HG03060 (cell line): ENCODE results near the gene RIN3.
A peak's percentile ranks its signal among the peaks of the same experiment; 100 is the strongest.

Experiments
- ATAC-seq: cut with Tn5 transposase; IDR thresholded peaks from one replicate; pipeline ENCODE4 v1.9.1; 2021; ENCODE audit warnings: low read depth, moderate number of reproducible peaks; ENCODE audit not compliant: unreplicated experiment

RIN3 gene

GRCh38 chr14:92613008-92613658 lies 99.6 kb downstream of the RIN3 start:
- ATAC-seq, result no peak

- ATAC-seq, result no peak
Measured at GRCh38 chr14:92613681-92614260, 100.2 kb downstream of the RIN3 start.

DNA sequence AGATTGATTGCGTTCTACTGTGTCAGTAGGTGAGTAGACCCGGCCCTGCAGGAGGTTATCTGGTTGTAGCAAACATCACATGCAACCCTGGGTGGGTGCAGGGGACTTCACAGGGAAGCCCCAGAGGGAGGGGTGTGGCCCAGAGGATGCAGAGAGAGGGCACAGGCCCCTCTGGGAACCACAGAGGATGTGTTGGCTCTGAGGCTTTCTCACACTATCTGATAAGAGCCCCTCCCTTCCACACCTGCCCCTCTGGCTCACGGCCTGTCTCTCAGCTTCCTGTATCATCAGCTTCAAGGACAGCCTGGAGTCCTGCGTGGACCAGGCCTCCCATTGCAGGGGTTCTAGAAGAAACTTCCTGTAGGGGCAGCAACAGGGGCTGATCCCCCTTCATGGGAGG lies 101.9 kb downstream of the RIN3 start:
- peak; percentile 71 for ATAC-seq

DNA sequence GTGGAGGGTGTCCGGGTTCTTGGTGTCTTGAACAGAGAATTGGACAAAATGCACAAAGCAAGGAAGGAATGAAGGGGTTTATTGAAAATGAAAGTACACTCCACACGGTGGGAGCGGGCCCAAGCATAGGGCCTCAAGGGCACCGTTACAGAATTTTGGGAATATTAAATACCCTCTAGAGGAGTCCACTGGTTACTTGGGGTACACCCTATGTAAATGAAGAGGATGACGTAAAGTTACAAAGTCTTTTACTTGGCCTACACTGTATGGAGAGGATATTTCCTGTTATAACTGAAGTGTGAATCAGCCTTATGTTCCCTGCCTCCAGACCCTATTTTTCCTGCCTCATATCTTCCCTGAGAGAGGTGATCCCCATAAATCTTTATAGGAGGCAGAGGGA lies 102.6 kb downstream of the RIN3 start:
- no peak for ATAC-seq

DNA sequence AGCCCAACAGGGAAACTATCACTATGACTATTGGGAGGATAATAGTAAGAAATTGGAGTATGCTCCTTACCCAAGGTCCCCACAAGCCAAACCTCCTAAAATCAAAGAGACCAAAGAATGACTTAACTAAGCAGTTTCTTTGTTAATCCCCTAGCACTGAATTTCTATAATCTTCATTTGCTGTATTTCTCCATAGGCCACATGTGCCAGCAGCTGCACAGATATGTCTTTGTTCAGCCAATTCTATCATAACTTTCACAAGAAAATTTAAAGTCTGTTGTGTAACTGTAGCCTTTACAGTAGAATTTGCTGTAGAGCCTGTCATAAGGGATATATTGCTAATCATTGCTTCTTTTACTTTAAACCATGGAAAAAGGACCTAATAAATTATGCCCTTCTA lies 104.0 kb downstream of the RIN3 start:
- ATAC-seq, result no peak

DNA sequence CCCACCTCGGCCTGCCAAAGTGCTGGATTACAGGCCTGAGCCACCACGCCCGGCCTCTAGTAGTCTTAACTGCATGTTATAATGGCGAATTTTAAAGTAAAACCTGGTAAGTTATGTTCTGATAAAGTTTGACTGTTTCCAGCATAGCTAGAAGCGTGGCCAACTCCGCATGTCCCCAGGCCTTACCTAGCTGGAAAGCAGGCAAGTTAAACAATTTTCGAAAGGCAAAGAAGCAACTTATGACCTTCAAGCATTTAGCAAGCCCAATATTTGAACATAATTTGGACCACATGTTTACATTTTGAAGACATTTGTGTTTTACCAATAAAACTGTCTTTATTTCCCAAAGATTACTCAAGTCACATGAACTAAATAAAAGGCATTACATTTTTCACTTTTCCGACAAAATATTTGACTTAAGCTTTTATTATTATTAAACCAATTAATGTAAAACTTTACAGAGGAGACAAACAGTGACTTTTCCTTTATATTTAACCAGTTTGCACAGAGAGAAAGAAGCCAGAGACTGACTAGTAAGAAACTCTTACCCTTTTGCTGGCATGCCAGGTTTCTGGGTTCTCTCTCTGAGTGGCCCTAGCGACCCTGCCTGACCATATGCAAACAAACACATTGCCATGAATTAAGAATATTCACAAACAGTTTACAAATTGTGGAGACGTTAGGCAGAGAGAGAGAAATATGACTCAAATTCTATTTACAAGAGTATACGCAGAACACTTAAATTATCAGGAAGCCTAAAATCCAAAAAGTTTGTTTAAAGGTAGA lies 106.3 kb downstream of the RIN3 start:
- no peak for ATAC-seq

GRCh38 chr14:92622311-92622710 lies 108.7 kb downstream of the RIN3 start:
- ATAC-seq, result no peak

- ATAC-seq, result no peak
Measured at GRCh38 chr14:92624764-92625163, 111.2 kb downstream of the RIN3 start.

GRCh38 chr14:92625213-92625612 lies 111.6 kb downstream of the RIN3 start:
- no peak for ATAC-seq

DNA sequence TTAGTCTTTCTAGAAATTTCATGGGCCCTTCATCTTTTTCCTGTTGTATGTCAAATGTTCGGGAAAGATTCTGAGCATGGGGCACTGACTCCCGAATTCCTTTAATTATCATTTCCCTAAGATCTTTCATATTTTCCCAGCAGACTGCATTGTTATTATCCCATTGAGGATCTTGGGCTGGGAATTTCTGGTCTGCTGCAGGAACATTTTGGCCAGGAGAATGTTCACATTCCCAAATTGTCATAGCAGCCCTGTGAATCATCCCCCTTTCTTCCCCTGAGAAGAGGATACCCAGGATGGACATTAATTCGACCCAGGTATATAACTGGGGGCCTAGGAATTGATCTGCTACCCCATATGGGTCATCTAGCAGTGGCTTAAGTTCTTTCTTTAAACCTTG lies 112.5 kb downstream of the RIN3 start:
- ATAC-seq, result no peak

DNA sequence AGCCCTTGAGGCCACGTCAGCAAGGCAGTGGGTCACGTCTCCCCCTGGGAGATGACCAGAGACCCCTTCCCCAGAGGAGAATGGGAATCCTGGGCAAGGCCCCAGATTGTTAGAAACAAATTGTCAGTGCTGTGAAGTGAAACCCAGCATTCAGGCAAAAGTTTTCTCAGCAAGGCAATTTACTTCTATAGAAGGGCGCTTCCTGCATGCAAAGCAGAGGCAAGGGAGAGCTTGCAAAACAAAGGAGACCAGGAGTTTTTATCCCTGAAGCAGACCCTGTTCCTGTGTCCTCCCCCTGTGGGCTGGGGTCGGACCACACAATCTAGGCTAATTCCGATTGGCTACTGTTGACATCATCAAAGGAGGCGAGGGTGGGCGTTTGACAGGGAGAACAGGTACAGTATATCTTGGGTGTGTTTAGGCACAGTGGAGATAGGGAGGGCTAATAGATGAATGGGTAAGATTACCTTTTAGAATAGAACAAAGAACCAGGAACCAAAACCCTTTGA lies 114.2 kb downstream of the RIN3 start:
- no peak for ATAC-seq

GRCh38 chr14:92628636-92629035 lies 115.1 kb downstream of the RIN3 start:
- ATAC-seq, result no peak

DNA sequence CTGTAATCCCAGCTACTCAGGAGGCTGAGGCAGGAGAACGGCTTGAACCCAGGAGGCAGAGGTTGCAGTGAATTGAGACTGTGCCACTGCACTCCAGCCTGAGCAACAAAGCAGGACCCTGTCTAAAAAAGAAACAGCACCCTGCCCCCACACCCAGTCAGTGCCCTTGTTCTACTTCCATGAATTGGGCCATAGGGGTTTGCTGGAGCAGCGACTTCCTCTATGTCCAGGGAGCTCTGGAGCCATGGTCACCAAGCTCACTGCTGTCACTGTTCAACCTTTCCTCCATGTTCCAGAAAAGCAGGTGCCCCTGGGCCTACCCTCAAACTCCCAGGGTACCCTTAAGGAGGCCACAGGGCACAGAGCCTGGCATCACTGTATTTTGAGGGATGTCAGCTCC lies 116.8 kb downstream of the RIN3 start:
- no peak for ATAC-seq

DNA sequence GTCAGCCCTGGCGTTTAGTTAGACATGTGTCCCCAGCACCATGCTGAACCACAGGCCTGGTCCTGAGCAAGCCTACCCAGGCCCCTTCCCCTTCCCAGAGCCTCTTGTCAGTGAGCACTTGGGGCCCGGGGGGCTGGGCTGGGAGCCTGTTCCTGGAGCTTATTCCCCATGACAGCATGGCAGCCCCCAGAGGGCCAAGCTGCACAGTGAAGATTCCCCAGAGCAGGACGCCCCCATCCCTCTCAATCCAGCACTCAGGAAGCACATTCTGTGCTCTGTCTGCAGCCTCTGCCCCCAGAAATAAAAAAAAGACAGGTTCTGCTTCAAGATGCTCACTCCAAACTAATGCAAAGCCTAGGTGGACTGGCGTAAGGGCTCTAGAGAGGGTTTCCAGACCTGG lies 117.5 kb downstream of the RIN3 start:
- ATAC-seq, result no peak

- ATAC-seq, result no peak
Measured at GRCh38 chr14:92632546-92633273, 119.1 kb downstream of the RIN3 start.

DNA sequence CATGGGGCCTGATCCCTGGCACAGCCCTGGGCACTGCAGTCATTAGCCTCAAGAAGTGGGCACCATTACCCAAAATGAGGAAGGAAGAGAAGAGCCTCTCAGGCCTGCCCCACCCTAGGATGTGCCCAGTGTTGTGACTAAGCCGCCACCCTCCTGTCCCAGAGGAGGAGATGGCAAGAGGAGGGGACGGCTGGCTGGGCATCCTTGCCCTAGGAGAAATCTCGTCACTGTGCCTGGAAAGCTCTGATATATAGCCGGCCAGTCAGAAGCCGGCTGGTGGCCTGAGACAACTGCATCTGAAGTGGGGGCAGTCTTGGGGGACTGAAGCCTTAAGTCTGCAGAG lies 119.7 kb downstream of the RIN3 start:
- ATAC-seq, result no peak

GRCh38 chr14:92633724-92634123 lies 120.1 kb downstream of the RIN3 start:
- ATAC-seq, result no peak

DNA sequence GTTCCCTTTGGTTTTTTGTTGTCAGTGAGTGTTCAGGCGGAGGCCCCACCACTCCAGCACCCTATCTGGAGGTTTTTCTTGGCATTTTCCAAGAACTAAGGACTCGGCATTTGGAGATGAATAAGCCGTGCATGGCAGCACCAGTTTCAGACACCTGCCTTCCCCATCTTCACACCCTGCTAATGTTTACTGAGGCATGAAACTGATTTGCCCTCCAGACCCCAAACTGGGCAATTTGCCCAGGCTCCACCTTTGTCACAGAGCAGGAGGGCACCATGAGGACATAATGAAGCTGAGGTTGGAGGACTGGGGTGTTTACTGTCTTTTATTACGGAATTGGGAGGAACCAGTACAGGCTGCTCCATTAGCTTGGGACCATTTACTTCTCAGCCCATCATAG lies 121.5 kb downstream of the RIN3 start:
- ATAC-seq, result no peak

GRCh38 chr14:92635896-92636295 lies 122.3 kb downstream of the RIN3 start:
- ATAC-seq, result no peak

DNA sequence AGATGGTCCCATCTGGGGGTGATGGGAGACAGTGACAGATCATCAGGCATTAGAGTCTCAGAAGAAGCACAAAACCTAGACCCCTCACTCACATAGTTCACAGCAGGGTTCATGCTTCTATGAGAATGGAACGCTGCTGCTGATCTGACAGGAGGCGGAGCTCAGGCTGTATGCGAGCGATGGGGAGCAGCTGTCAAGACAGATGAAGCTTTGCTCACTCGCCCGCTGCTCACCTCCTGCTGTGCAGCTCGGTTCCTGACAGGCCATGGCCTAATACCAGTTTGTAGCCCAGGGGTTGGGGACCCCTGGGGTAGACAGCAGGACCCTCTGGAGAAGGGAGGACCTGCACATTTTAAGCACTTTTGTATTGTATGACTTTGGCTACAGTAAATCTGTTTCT lies 123.6 kb downstream of the RIN3 start:
- ATAC-seq, result no peak

DNA sequence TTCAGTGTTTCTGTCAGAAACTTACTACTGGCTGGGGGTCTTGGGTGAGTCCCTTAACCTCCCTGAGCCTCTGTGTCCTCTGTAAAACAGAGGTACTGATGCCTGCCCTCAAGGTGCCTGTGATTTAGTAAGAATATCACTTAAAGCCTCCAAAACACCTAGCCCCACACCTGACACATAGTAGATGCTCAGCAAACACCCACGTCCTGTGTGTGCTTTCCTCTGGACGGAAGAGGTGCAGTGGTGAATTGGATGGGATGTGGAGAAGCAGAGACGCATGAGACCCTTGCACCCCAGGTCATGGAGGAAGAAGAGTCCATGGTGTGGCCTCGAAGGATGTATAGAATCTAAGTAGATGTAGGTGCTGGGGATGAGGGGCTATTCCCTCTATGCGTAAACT lies 124.3 kb downstream of the RIN3 start:
- ATAC-seq, result no peak
